NCI-H510A (cell line): ENCODE data around the gene ZNF646.
A peak's percentile ranks its signal among the peaks of the same experiment; 100 is the strongest.

ENCODE experiments used
- DNase-seq: peaks from one replicate; lab custom pipeline; 2025; lab: John Stamatoyannopoulos, UW

Gene ZNF646

DNA sequence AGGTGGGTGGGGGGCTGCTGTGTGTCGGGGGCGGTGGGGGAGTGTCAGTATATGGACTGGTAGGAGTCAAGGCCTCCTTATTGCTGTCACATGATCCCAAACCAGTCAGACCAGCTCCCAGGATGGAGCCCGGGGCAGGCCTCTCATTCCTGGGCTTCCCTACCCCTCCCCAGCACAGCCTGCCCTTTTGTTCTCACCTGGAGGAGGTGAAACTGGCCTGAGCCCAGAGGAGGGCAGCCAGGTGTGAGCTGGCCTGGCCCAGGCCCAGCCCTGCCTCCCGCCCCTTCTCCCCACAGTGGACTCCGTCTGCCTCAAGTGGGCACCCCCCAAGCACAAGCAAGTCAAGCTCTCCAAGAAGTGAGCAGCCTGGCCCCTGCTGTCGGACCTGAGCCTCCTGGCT, 56.7 kb downstream of the ZNF646 start:
- peak; percentile 89 for DNase-seq

- no peak for DNase-seq
Measured at GRCh38 chr16:31131416-31131815, 57.2 kb downstream of the ZNF646 start.

- no peak for DNase-seq
Measured at GRCh38 chr16:31131841-31132271, 57.6 kb downstream of the ZNF646 start.

DNA sequence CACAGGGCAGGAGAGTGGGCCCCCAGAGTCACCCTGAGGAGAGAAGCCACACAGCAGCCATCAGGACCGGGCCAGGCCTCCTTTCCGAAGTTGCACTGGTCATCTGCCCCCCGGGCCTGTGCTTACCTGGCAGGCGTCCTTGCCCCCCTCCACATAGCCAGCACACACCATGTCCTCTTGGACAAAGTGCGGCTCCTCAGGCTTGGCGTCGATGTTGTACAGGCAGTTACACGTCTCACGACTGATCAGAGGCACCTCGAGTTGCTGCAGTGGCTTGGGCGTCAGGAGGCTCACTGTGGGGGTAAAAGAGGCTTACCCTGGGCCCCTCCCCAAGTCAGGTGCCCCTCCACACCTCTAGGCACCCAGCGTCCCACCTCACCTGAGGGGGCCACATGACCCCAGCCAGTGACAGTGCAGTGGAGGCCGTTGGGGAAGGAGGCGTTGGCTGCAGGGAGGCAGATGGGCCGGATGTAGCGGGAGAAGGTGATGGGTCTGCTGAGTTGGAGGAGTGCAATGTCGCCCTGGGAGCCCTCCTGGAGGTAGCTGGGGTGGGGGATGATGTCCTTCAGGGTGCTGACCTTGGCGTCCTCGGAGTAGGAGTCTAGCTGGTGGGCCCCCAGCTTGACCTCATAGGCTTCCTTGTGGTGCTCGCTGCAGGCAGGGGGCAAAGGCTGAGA, 58.2 kb downstream of the ZNF646 start:
- DNase-seq, result no peak

GRCh38 chr16:31133046-31133501, 58.9 kb downstream of the ZNF646 start:
- no peak for DNase-seq
